Measurements from ENCODE around the gene C18orf54. TPM values are rescaled to one million over a fixed set of nuclear protein-coding genes. Genes with fewer than 3 reads are reported as not detected.
"Not testable (repeated sequence)": the region's sequence is repeated elsewhere in the genome, so short reads cannot be mapped to it uniquely, and the experiment has no call there.

C18orf54 gene
- total RNA-seq (2014; rRNA removed; shearing (Covaris generic)) (2.8 TPM in 2 replicates), polyA plus RNA-seq (2016; fragmentation: Nextera tagmentation; extraction: Ambion mirVana) (3.5 and 3.6 TPM in 2 replicates)

GRCh38 chr18:54357660-54358494 is at the start of gene C18orf54, which contains the start of gene STARD6:
TSS of gene C18orf54 (plus strand) at chr18:54357906. CDS start at chr18:54360573, 2,667 bp downstream.
TSS of gene STARD6 (minus strand) at chr18:54357858. CDS start at chr18:54354573, 3,285 bp downstream.
- Histone ChIP-seq H3K4me2 (ENCODE audit: unreplicated experiment) (peak within 1 kb of the TSS; percentile 93), H3K27ac (peak within 1 kb of the TSS; percentile 59), H3K9me3 (ENCODE audit: low read depth) (no peaks in the 10 kb centered on the region), H3K4me1 (ENCODE audit: insufficient read depth) (peaks cover 8% of the 10 kb centered on the region; the same call in 1 of the 2 replicates), H3K9me2 (ENCODE audit: insufficient read depth) (no peaks in the 10 kb centered on the region), H2AFZ (peak within 1 kb of the TSS; percentile 93), H3K27me3 (replicated peaks; ENCODE audit: insufficient read depth) (no peaks in the 10 kb centered on the region), H3K9ac (peak within 1 kb of the TSS; percentile 85), H4K20me1 (ENCODE audit: insufficient read depth) (no peaks in the 10 kb centered on the region), H3K79me2 (ENCODE audit: insufficient read depth) (peaks cover 18% of the 10 kb centered on the region), H3F3A (ENCODE audit: insufficient read depth) (no peaks in the 10 kb centered on the region), H3K36me3 (ENCODE audit: low read depth) (no peaks in the 10 kb centered on the region), H3K4me3 (peak within 1 kb of the TSS; percentile 92)
- peak; percentile 95 for DNase-seq
- 1 to 2% methylated on average over 43 to 62 of the region's 62 CpGs for WGBS, 2 experiments (ENCODE audit: low coverage in 1 of 2, low lambda C conversion rate in 2 of 2, missing lambda C conversion rate in 2 of 2)
- TF ChIP-seq EZH2phosphoT487 (IDR thresholded peaks at IDR 0.05; ENCODE audit: insufficient read depth, low read depth) = no peak
- TF ChIP-seq EZH2 (IDR thresholded peaks at IDR 0.05; ENCODE audit: insufficient read depth, poor library complexity, severe bottlenecking) = no peak
- in situ Hi-C loops (cut with MboI) = no loop called here

GRCh38 chr18:54309564-54309963 is 48.1 kb upstream of the C18orf54 start:
- H2AFZ ChIP-seq; H3K27me3 ChIP-seq (replicated peaks; ENCODE audit: insufficient read depth); H3K4me1 ChIP-seq (ENCODE audit: insufficient read depth); H3K27ac ChIP-seq; H4K20me1 ChIP-seq (ENCODE audit: insufficient read depth); H3K9me2 ChIP-seq (ENCODE audit: insufficient read depth); H3K4me2 ChIP-seq (ENCODE audit: unreplicated experiment); H3K36me3 ChIP-seq (ENCODE audit: low read depth); H3K79me2 ChIP-seq (ENCODE audit: insufficient read depth); DNase-seq; in situ Hi-C loops (cut with MboI); H3K9me3 ChIP-seq (ENCODE audit: low read depth); H3K4me3 ChIP-seq; H3F3A ChIP-seq (ENCODE audit: insufficient read depth); H3K9ac ChIP-seq: not testable (repeated sequence)
- WGBS, 2 experiments (ENCODE audit: low coverage in 1 of 2, low lambda C conversion rate in 2 of 2, missing lambda C conversion rate in 2 of 2) = 78 to 81% methylated on average over 8 of the region's 8 CpGs

DNA sequence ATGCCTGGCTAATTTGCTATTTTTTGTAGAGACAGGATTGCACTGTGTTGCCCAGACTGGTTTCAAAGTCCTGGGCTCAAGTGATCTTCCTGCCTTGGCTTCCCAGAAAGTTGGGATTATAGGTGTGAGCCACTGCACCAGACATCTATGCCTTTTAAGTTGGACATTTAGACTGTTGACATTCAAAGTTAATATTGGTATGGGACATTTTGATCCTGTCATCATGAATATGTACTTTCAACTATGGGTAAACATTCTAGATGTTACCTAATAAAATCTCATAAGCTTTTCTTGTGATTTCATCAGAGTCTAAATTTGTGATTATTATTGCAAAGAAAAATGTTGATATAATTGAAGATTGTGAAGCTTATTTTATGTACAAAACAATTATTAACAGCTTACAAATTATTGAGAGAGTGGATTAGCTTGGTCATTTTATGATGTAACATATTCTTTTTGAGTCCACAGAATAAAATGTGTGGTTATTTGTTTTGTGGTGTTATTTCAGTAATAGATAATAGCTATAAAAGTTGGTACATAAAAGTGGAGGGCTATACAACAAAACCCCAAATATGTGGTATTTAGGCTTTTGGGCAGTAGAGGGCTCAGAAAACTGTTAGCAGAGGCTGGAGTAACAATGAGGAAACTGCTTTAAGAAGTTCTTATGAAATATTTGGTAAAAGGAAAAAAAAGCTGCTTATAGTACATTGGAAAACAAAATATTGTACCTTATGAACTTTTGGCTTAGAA is 41.5 kb upstream of the C18orf54 start:
- H2AFZ ChIP-seq = no peak overlapping the region
- no peaks in the 10 kb centered on the region for H3K27me3 ChIP-seq (replicated peaks; ENCODE audit: insufficient read depth)
- no peak for DNase-seq
- no peak for TF ChIP-seq EZH2phosphoT487 (IDR thresholded peaks at IDR 0.05; ENCODE audit: insufficient read depth, low read depth)
- no peak for TF ChIP-seq EZH2 (IDR thresholded peaks at IDR 0.05; ENCODE audit: insufficient read depth, poor library complexity, severe bottlenecking)
- in situ Hi-C loops (cut with MboI) = no loop called here
- no peak overlapping the region for H3K4me2 ChIP-seq (ENCODE audit: unreplicated experiment)
- no peaks in the 10 kb centered on the region for H3K9me3 ChIP-seq (ENCODE audit: low read depth)
- H3K9me2 ChIP-seq (ENCODE audit: insufficient read depth) = no peaks in the 10 kb centered on the region
- no peaks in the 10 kb centered on the region for H3K36me3 ChIP-seq (ENCODE audit: low read depth)
- H3K79me2 ChIP-seq (ENCODE audit: insufficient read depth) = no peaks in the 10 kb centered on the region
- no peaks in the 10 kb centered on the region for H3K4me1 ChIP-seq (ENCODE audit: insufficient read depth)
- no peak overlapping the region for H3K27ac ChIP-seq
- no peaks in the 10 kb centered on the region for H4K20me1 ChIP-seq (ENCODE audit: insufficient read depth)
- no peaks in the 10 kb centered on the region for H3F3A ChIP-seq (ENCODE audit: insufficient read depth)
- no peak overlapping the region for H3K4me3 ChIP-seq
- no peak overlapping the region for H3K9ac ChIP-seq

GRCh38 chr18:54323561-54323960 is 34.1 kb upstream of the C18orf54 start:
- H3K9me2 ChIP-seq (ENCODE audit: insufficient read depth) = no peaks in the 10 kb centered on the region
- TF ChIP-seq EZH2 (IDR thresholded peaks at IDR 0.05; ENCODE audit: insufficient read depth, poor library complexity, severe bottlenecking) (no peak), EZH2phosphoT487 (IDR thresholded peaks at IDR 0.05; ENCODE audit: insufficient read depth, low read depth) (no peak)
- H4K20me1 ChIP-seq (ENCODE audit: insufficient read depth) = no peaks in the 10 kb centered on the region
- no peak overlapping the region for H3K4me2 ChIP-seq (ENCODE audit: unreplicated experiment)
- no peaks in the 10 kb centered on the region for H3K9me3 ChIP-seq (ENCODE audit: low read depth)
- H3K4me1 ChIP-seq (ENCODE audit: insufficient read depth) = no peaks in the 10 kb centered on the region
- in situ Hi-C loops (cut with MboI) = no loop called here
- H3K4me3 ChIP-seq = no peak overlapping the region
- H3K36me3 ChIP-seq (ENCODE audit: low read depth) = no peaks in the 10 kb centered on the region
- no peak overlapping the region for H2AFZ ChIP-seq
- H3K79me2 ChIP-seq (ENCODE audit: insufficient read depth) = no peaks in the 10 kb centered on the region
- DNase-seq = no peak
- H3K27ac ChIP-seq = no peak overlapping the region
- no peaks in the 10 kb centered on the region for H3K27me3 ChIP-seq (replicated peaks; ENCODE audit: insufficient read depth)
- H3K9ac ChIP-seq = no peak overlapping the region
- no peaks in the 10 kb centered on the region for H3F3A ChIP-seq (ENCODE audit: insufficient read depth)

All from GM23248 (cell line).